GM23248 (cell line): ENCODE measurements around the gene FYB1. TPM values are rescaled to one million over a fixed set of nuclear protein-coding genes. Genes with fewer than 3 reads are reported as not detected.

Source experiments
- DNase-seq: peaks from one replicate; pipeline ENCODE4 v3.0.0-alpha.2; 2015
- H2AFZ ChIP-seq: fragments of 200-600 bp; sonication (generic); 2 replicates; pipeline ENCODE4 v1.6.1; 2016; ENCODE audit warnings: antibody characterized with exemption
- H3F3A ChIP-seq: fragments of 200-600 bp; sonication (generic); 2 replicates; pipeline ENCODE4 v1.6.1; 2016; ENCODE audit warnings: mild to moderate bottlenecking, antibody characterized with exemption, mixed run types; ENCODE audit not compliant: insufficient read depth
- H3K27ac ChIP-seq: fragments of 200-600 bp; sonication (generic); 2 replicates; pipeline ENCODE4 v1.5.1; 2016; ENCODE audit warnings: mild to moderate bottlenecking
- H3K27me3 ChIP-seq: fragments of 200-600 bp; sonication (generic); replicated peaks from 2 replicates; pipeline ENCODE4 v1.6.1; 2016; ENCODE audit warnings: mild to moderate bottlenecking; ENCODE audit not compliant: insufficient read depth
- H3K36me3 ChIP-seq: fragments of 200-600 bp; sonication (generic); 2 replicates; pipeline ENCODE4 v1.6.1; 2016; ENCODE audit warnings: low read depth, mild to moderate bottlenecking
- H3K4me1 ChIP-seq: fragments of 200-600 bp; sonication (generic); 2 replicates; pipeline ENCODE4 v1.6.1; 2016; ENCODE audit warnings: mild to moderate bottlenecking; ENCODE audit not compliant: insufficient read depth
- H3K4me2 ChIP-seq: fragments of 200-600 bp; sonication (generic); one replicate; pipeline ENCODE4 v1.6.1; 2016; ENCODE audit warnings: mild to moderate bottlenecking; ENCODE audit not compliant: unreplicated experiment
- H3K4me3 ChIP-seq: fragments of 200-600 bp; sonication (generic); 2 replicates; pipeline ENCODE4 v1.5.1; 2016; ENCODE audit warnings: mild to moderate bottlenecking
- H3K79me2 ChIP-seq: fragments of 200-600 bp; sonication (generic); 2 replicates; pipeline ENCODE4 v1.6.1; 2016; ENCODE audit warnings: mild to moderate bottlenecking; ENCODE audit not compliant: insufficient read depth
- H3K9ac ChIP-seq: fragments of 200-600 bp; sonication (generic); 2 replicates; pipeline ENCODE4 v1.6.1; 2016; ENCODE audit warnings: mild to moderate bottlenecking
- H3K9me2 ChIP-seq: fragments of 200-600 bp; sonication (generic); 2 replicates; pipeline ENCODE4 v1.6.1; 2016; ENCODE audit warnings: mixed run types, mild to moderate bottlenecking, moderate library complexity; ENCODE audit not compliant: insufficient read depth
- H3K9me3 ChIP-seq: fragments of 200-600 bp; sonication (generic); one replicate; pipeline ENCODE4 v1.6.1; 2017; ENCODE audit warnings: low read depth
- H4K20me1 ChIP-seq: fragments of 200-600 bp; sonication (generic); 2 replicates; pipeline ENCODE4 v1.6.0; 2016; ENCODE audit not compliant: insufficient read depth
- EZH2 ChIP-seq: fragments of 200-600 bp; sonication (generic); IDR thresholded peaks from 2 replicates; pipeline ENCODE4 v1.6.1; 2018; ENCODE audit warnings: antibody characterized with exemption, mild to moderate bottlenecking; ENCODE audit not compliant: insufficient read depth, poor library complexity, severe bottlenecking
- EZH2phosphoT487 ChIP-seq: fragments of 200-600 bp; sonication (generic); IDR thresholded peaks from 2 replicates; pipeline ENCODE4 v1.6.1; 2018; ENCODE audit warnings: antibody characterized with exemption, moderate library complexity, mild to moderate bottlenecking, low read depth; ENCODE audit not compliant: insufficient read depth
- WGBS, 2 experiments: methylation state at CpG; one replicate each; pipeline ENCODE4 v1.1.6; 2015 to 2017; ENCODE audit warnings: low lambda C conversion rate in 2 of 2, low coverage in 1 of 2; ENCODE audit errors: missing lambda C conversion rate in 2 of 2; 5-methylcytosine and 5-hydroxymethylcytosine counted together
- in situ Hi-C: fragments of 300-500 bp; cut with MboI; formaldehyde crosslinking; loops from 2 replicates; pipeline ENCODE4 v1.15.0; 2020
- polyA plus RNA-seq: library from polyadenylated mRNA; unstranded; fragments of >200 nt; fragmentation: Nextera tagmentation; extraction: Ambion mirVana; gene quantifications from 2 replicates; pipeline ENCODE4 v1.2.1, GENCODE V29; 2016
- total RNA-seq: library from RNA; depleted of rRNA; stranded (reverse); fragments of >200 nt; shearing (Covaris generic); gene quantifications from 2 replicates; pipeline ENCODE4 v1.2.3, GENCODE V29; 2014; rRNA removed

Gene FYB1
- total and polyA plus RNA-seq, 2 experiments from 2014 or later = 0.11 TPM; not detected in 1

- Histone ChIP-seq H2AFZ (peak overlapping the region; percentile 4; the same call in 1 of the 2 replicates), H3K27ac (no peak overlapping the region), H3K27me3 (no peaks in the 10 kb centered on the region), H3K9me3 (no peaks in the 10 kb centered on the region), H3F3A (peaks cover 3% of the 10 kb centered on the region; the same call in 1 of the 2 replicates), H3K9ac (peak overlapping the region; percentile 65), H4K20me1 (no peaks in the 10 kb centered on the region), H3K36me3 (no peaks in the 10 kb centered on the region), H3K4me2 (peak overlapping the region; percentile 94), H3K4me1 (peaks cover 24% of the 10 kb centered on the region), H3K4me3 (peak overlapping the region; percentile 75), H3K79me2 (peaks cover 98% of the 10 kb centered on the region), H3K9me2 (no peaks in the 10 kb centered on the region)
- TF ChIP-seq EZH2phosphoT487 (no peak), EZH2 (no peak)
- WGBS, 2 experiments = 1 to 2% methylated on average over 2 of the region's 2 CpGs
- no peak for DNase-seq
- in situ Hi-C loops = no loop called here
Measured at GRCh38 chr5:39057734-39058133, 161.6 kb downstream of the FYB1 start.

GRCh38 chr5:39055768-39056398 lies 163.5 kb downstream of the FYB1 start:
- H3K27ac ChIP-seq = no peak overlapping the region
- H3K4me3 ChIP-seq = no peak overlapping the region
- in situ Hi-C loops = no loop called here
- peaks cover 98% of the 10 kb centered on the region for H3K79me2 ChIP-seq
- DNase-seq = no peak
- H3F3A ChIP-seq = no peaks in the 10 kb centered on the region
- peaks cover 19% of the 10 kb centered on the region for H3K4me1 ChIP-seq
- H3K9me2 ChIP-seq = no peaks in the 10 kb centered on the region
- no peaks in the 10 kb centered on the region for H3K36me3 ChIP-seq
- TF ChIP-seq EZH2 (no peak), EZH2phosphoT487 (no peak)
- no peak overlapping the region for H3K4me2 ChIP-seq
- no peaks in the 10 kb centered on the region for H4K20me1 ChIP-seq
- no peaks in the 10 kb centered on the region for H3K9me3 ChIP-seq
- no peak overlapping the region for H2AFZ ChIP-seq
- no peak overlapping the region for H3K9ac ChIP-seq
- no peaks in the 10 kb centered on the region for H3K27me3 ChIP-seq
- WGBS, 2 experiments = 57 to 59% methylated on average over 5 of the region's 5 CpGs

Other genes with a start within 250 kb of the FYB1 start
- gene RICTOR, start 145.2 kb downstream of the FYB1 start, total RNA-seq = 12.5 and 17.2 TPM in 2 replicates
- 5.2 and 5.7 TPM in 2 replicates for gene RICTOR, start 145.2 kb downstream of the FYB1 start, polyA plus RNA-seq
- not detected in 2 replicates for gene C9, start 144.9 kb upstream of the FYB1 start, total RNA-seq
- 0.06 TPM in 1 of 2 replicates, not detected in the other for gene C9, start 144.9 kb upstream of the FYB1 start, polyA plus RNA-seq
- gene DAB2, start 205.4 kb upstream of the FYB1 start, total RNA-seq = 211 and 266 TPM in 2 replicates
- gene DAB2, start 205.4 kb upstream of the FYB1 start, polyA plus RNA-seq = 525 and 533 TPM in 2 replicates